Measurements from ENCODE around the gene SYT9. TPM values are rescaled to one million over a fixed set of nuclear protein-coding genes. Genes with fewer than 3 reads are reported as not detected.

The SYT9 gene
- total RNA-seq, 2 donors from 2014 or later: 0.81 to 2.2 TPM

GRCh38 chr11:7246179-7246578, 5.5 kb upstream of the SYT9 start:
- H3K36me3 ChIP-seq (ENCODE audit: control insufficient read depth, insufficient read depth, low read length): no peaks in the 10 kb centered on the region
- H3K4me3 ChIP-seq (ENCODE audit: low read length): no peak overlapping the region
- H3K4me1 Mint-ChIP-seq: peaks cover 1% of the 10 kb centered on the region
- no peaks in the 10 kb centered on the region for H3K4me1 ChIP-seq (ENCODE audit: control insufficient read depth, insufficient read depth, low read length)
- no peaks in the 10 kb centered on the region for H3K36me3 Mint-ChIP-seq (ENCODE audit: low read depth)
- DNase-seq: no peak
- peaks cover 45% of the 10 kb centered on the region for H3K27me3 ChIP-seq (ENCODE audit: control insufficient read depth, insufficient read depth, low read length, poor library complexity, severe bottlenecking)
- H3K9ac ChIP-seq (ENCODE audit: extremely low read depth, low read length, poor library complexity, severe bottlenecking): no peak overlapping the region
- H3K4me3 Mint-ChIP-seq: no peak overlapping the region
- no peak for TF ChIP-seq CTCF (conservative IDR thresholded peaks at IDR 0.05)
- peaks cover 5% of the 10 kb centered on the region for H3K9me3 Mint-ChIP-seq
- H3K27ac Mint-ChIP-seq: no peak overlapping the region
- H3K27me3 Mint-ChIP-seq (ENCODE audit: insufficient read depth): peaks cover 43% of the 10 kb centered on the region
- H3K27ac ChIP-seq (ENCODE audit: low read depth, low read length): no peak overlapping the region
- WGBS, 2 experiments (ENCODE audit: insufficient coverage in 1 of 2, insufficient read length in 1 of 2): 74% methylated on average over 1 of the region's 1 CpG; no CpG with 5 or more reads in 1 of the 2 experiments
- H3K9me3 ChIP-seq (ENCODE audit: control insufficient read depth, low read length): no peaks in the 10 kb centered on the region

DNA sequence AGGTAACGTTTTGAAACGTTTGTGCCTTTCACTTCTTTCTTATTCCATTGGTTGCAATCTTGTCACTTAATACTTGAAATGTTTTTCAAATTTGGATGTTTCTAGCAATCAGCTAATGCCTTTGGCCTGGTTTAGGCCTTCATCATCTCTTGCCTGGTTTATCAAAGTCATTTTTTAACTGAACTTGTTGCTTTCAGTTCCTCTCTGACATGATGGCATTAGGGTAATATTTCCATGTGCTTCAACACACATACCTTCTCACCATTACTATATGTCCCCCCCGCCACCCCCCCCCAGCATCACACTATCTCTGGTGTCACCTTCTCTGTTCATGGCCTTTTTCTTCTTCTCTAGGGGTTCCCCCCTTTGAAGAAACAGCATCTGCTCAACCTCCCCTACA, 1.5 kb upstream of the SYT9 start:
- H3K4me3 ChIP-seq (ENCODE audit: low read length): no peak overlapping the region
- no peaks in the 10 kb centered on the region for H3K36me3 ChIP-seq (ENCODE audit: control insufficient read depth, insufficient read depth, low read length)
- no peaks in the 10 kb centered on the region for H3K9me3 ChIP-seq (ENCODE audit: control insufficient read depth, low read length)
- Mint-ChIP-seq H3K27ac (no peak overlapping the region), H3K4me1 (peaks cover 12% of the 10 kb centered on the region), H3K9me3 (peaks cover 5% of the 10 kb centered on the region), H3K4me3 (no peak overlapping the region), H3K27me3 (ENCODE audit: insufficient read depth) (peaks cover 68% of the 10 kb centered on the region), H3K36me3 (ENCODE audit: low read depth) (no peaks in the 10 kb centered on the region)
- peaks cover 6% of the 10 kb centered on the region for H3K4me1 ChIP-seq (ENCODE audit: control insufficient read depth, insufficient read depth, low read length)
- no peak for DNase-seq
- TF ChIP-seq CTCF (conservative IDR thresholded peaks at IDR 0.05): no peak
- peaks cover 68% of the 10 kb centered on the region for H3K27me3 ChIP-seq (ENCODE audit: control insufficient read depth, insufficient read depth, low read length, poor library complexity, severe bottlenecking)
- H3K27ac ChIP-seq (ENCODE audit: low read depth, low read length): no peak overlapping the region
- WGBS, 2 experiments (ENCODE audit: insufficient coverage in 1 of 2, insufficient read length in 1 of 2): 90 to 93% methylated on average over 2 to 3 of the region's 3 CpGs
- no peak overlapping the region for H3K9ac ChIP-seq (ENCODE audit: extremely low read depth, low read length, poor library complexity, severe bottlenecking)

GRCh38 chr11:7251487-7251835, 243 bp upstream of the SYT9 start:
- H3K4me3 ChIP-seq (ENCODE audit: low read length): peak overlapping the region; percentile 81
- H3K27ac ChIP-seq (ENCODE audit: low read depth, low read length): no peak overlapping the region
- no peaks in the 10 kb centered on the region for H3K9me3 ChIP-seq (ENCODE audit: control insufficient read depth, low read length)
- peak overlapping the region; percentile 63 for H3K4me3 Mint-ChIP-seq
- H3K4me1 Mint-ChIP-seq: peaks cover 15% of the 10 kb centered on the region
- no peak overlapping the region for H3K27ac Mint-ChIP-seq
- TF ChIP-seq CTCF (conservative IDR thresholded peaks at IDR 0.05): no peak
- H3K9ac ChIP-seq (ENCODE audit: extremely low read depth, low read length, poor library complexity, severe bottlenecking): no peak overlapping the region
- H3K27me3 ChIP-seq (ENCODE audit: control insufficient read depth, insufficient read depth, low read length, poor library complexity, severe bottlenecking): peaks cover 77% of the 10 kb centered on the region
- peaks cover 6% of the 10 kb centered on the region for H3K4me1 ChIP-seq (ENCODE audit: control insufficient read depth, insufficient read depth, low read length)
- no peaks in the 10 kb centered on the region for H3K36me3 ChIP-seq (ENCODE audit: control insufficient read depth, insufficient read depth, low read length)
- WGBS, 2 experiments (ENCODE audit: insufficient coverage in 1 of 2, insufficient read length in 1 of 2): 7 to 20% methylated on average over 6 to 28 of the region's 28 CpGs
- peaks cover 71% of the 10 kb centered on the region for H3K27me3 Mint-ChIP-seq (ENCODE audit: insufficient read depth)
- H3K9me3 Mint-ChIP-seq: peaks cover 5% of the 10 kb centered on the region
- DNase-seq: no peak
- no peaks in the 10 kb centered on the region for H3K36me3 Mint-ChIP-seq (ENCODE audit: low read depth)
